Prostate gland (tissue), 2 donors: ENCODE measurements around the gene PRL. TPM values are rescaled to one million over a fixed set of nuclear protein-coding genes. Genes with fewer than 3 reads are reported as not detected.

ENCODE experiments used
- DNase-seq: peaks from one replicate; pipeline ENCODE4 v3.0.0-alpha.2; 2019; ENCODE audit warnings: low spot score
- H3K27ac ChIP-seq, 2 donors: fragments of 200-600 bp; sonication (generic); 2 replicates each; pipeline ENCODE4 v1.5.1; 2017 to 2019
- H3K27me3 ChIP-seq: fragments of 200-600 bp; sonication (generic); replicated peaks from 2 replicates; pipeline ENCODE4 v1.5.1; 2019; ENCODE audit not compliant: insufficient read depth
- H3K36me3 ChIP-seq, 2 donors: fragments of 200-600 bp; sonication (generic); 1 replicate in 1 of 2; 2 replicates in 1 of 2; pipeline versions ENCODE4 v1.5.1 to v1.8.1; 2017 to 2019
- H3K4me1 ChIP-seq: fragments of 200-600 bp; sonication (generic); replicated peaks from 2 replicates; pipeline ENCODE4 v1.5.1; 2019
- H3K4me3 ChIP-seq, 2 donors: fragments of 200-600 bp; sonication (generic); 2 replicates each; pipeline ENCODE4 v1.5.1; 2017 to 2019
- H3K9me3 ChIP-seq: fragments of 200-600 bp; sonication (generic); 2 replicates; pipeline ENCODE4 v1.5.1; 2017
- POLR2A ChIP-seq: fragments of 450-650 bp; IDR thresholded peaks from one replicate; pipeline ENCODE4 v1.6.1; 2016; ENCODE audit warnings: antibody characterized with exemption, mild to moderate bottlenecking
- POLR2AphosphoS5 ChIP-seq: sonication (generic); formaldehyde crosslinking; IDR thresholded peaks from one replicate; pipeline ENCODE4 v1.6.1; 2017; ENCODE audit warnings: antibody characterized with exemption
- WGBS: methylation state at CpG from one replicate; pipeline ENCODE4 v1.1.5; 2018; 5-methylcytosine and 5-hydroxymethylcytosine counted together
- intact Hi-C: fragments of 100-400 bp; cut with DNase I; formaldehyde crosslinking; loops from one replicate; pipeline ENCODE4 v1.14.2; 2022
- total RNA-seq, 2 donors: library from RNA; depleted of rRNA; stranded (reverse); fragments of >200 nt; gene quantifications; one replicate each; pipeline ENCODE4 v1.1.0, GENCODE V29; 2016
- TF ChIP-seq, protein P1 (sequence below), 4 experiments: fragments of 200-600 bp in 2 of 4; fragments of 450-650 bp in 2 of 4; sonication (generic) in 2 of 4; IDR thresholded peaks; 1 replicate in 3 of 4; 2 replicates in 1 of 4; pipeline ENCODE4 v1.5.1; 2016 to 2019; ENCODE audit warnings: antibody characterized with exemption in 4 of 4, mild to moderate bottlenecking in 2 of 4, moderate library complexity in 2 of 4

The PRL gene
- total RNA-seq, 2 donors from 2014 or later: not detected

DNA sequence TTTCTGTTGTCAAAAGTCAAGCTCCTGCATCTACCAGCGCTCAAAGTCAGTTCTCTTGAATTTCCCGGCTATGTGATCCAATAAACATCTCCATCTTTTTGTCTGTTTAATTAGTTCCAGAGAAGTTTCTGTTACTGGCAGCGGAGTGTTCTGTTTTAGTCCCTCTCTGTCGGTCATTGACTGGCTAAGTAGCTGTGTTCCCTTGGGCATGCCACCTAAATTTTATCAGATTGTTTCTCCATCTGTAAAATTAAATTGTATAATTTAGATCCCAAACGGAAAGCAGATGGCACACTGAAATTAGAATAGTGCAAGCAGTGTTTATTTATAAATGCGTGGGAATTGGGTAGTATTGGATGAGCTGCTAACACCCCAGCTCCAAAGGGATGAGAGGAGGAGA, 29.7 kb upstream of the PRL start:
- Histone ChIP-seq H3K9me3 (no peaks in the 10 kb centered on the region), H3K4me3 (no peak overlapping the region), H3K36me3 (no peaks in the 10 kb centered on the region), H3K27me3 (no peaks in the 10 kb centered on the region), H3K27ac (no peak overlapping the region), H3K4me1 (no peaks in the 10 kb centered on the region)
- 79% methylated on average over 6 of the region's 6 CpGs for whole genome bisulfite sequencing
- intact Hi-C loops: no loop called here
- no peak for DNase-seq
- TF ChIP-seq, protein P1, sequence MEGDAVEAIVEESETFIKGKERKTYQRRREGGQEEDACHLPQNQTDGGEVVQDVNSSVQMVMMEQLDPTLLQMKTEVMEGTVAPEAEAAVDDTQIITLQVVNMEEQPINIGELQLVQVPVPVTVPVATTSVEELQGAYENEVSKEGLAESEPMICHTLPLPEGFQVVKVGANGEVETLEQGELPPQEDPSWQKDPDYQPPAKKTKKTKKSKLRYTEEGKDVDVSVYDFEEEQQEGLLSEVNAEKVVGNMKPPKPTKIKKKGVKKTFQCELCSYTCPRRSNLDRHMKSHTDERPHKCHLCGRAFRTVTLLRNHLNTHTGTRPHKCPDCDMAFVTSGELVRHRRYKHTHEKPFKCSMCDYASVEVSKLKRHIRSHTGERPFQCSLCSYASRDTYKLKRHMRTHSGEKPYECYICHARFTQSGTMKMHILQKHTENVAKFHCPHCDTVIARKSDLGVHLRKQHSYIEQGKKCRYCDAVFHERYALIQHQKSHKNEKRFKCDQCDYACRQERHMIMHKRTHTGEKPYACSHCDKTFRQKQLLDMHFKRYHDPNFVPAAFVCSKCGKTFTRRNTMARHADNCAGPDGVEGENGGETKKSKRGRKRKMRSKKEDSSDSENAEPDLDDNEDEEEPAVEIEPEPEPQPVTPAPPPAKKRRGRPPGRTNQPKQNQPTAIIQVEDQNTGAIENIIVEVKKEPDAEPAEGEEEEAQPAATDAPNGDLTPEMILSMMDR (IDR thresholded peaks at IDR 0.05): no peak
- TF ChIP-seq POLR2A: no peak
- no peak for TF ChIP-seq POLR2AphosphoS5

- TF ChIP-seq, protein P1 (IDR thresholded peaks at IDR 0.05): no peak
- TF ChIP-seq POLR2AphosphoS5 (no peak), POLR2A (no peak)
- Histone ChIP-seq H3K4me3 (no peak overlapping the region), H3K4me1 (no peaks in the 10 kb centered on the region), H3K27ac (no peak overlapping the region), H3K9me3 (no peaks in the 10 kb centered on the region), H3K36me3 (no peaks in the 10 kb centered on the region), H3K27me3 (no peaks in the 10 kb centered on the region)
- no peak for DNase-seq
- intact Hi-C loops: no loop called here
Measured at GRCh38 chr6:22325481-22325880, 28.6 kb upstream of the PRL start.

DNA sequence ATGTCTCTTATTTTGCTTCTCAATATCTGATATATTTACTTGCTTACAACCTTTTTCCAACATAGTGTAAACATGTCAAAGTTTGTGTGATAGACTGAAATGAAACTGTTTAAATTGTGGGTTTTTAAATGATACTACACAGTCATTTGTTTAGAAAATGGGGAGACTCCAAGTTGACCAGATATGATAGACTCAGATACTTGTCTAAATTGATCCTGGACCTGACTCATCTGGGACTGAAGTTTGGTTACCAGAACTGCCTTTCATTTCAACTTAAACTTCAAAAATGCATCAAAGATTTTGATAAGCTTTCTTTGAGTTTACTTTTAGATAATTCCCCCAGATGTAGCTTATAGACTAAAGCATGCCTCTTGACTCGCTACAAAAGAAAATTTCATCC, 27.0 kb upstream of the PRL start:
- 91% methylated on average over 1 of the region's 1 CpG for WGBS
- intact Hi-C loops: no loop called here
- no peak for DNase-seq
- no peaks in the 10 kb centered on the region for H3K4me1 ChIP-seq
- no peaks in the 10 kb centered on the region for H3K36me3 ChIP-seq
- no peak overlapping the region for H3K27ac ChIP-seq
- H3K4me3 ChIP-seq: no peak overlapping the region
- H3K27me3 ChIP-seq: no peaks in the 10 kb centered on the region
- H3K9me3 ChIP-seq: no peaks in the 10 kb centered on the region
- TF ChIP-seq POLR2A: no peak
- no peak for TF ChIP-seq POLR2AphosphoS5
- TF ChIP-seq, protein P1 (IDR thresholded peaks at IDR 0.05): no peak

GRCh38 chr6:22322103-22323030, 25.5 kb upstream of the PRL start:
- no peaks in the 10 kb centered on the region for H3K36me3 ChIP-seq
- no peak overlapping the region for H3K4me3 ChIP-seq
- intact Hi-C loops: no loop called here
- H3K27ac ChIP-seq: no peak overlapping the region
- H3K27me3 ChIP-seq: no peaks in the 10 kb centered on the region
- no peak for DNase-seq
- H3K9me3 ChIP-seq: no peaks in the 10 kb centered on the region
- WGBS: 68% methylated on average over 7 of the region's 7 CpGs
- TF ChIP-seq, protein P1 (IDR thresholded peaks at IDR 0.05): no peak
- TF ChIP-seq POLR2AphosphoS5 (no peak), POLR2A (no peak)
- H3K4me1 ChIP-seq: no peaks in the 10 kb centered on the region

DNA sequence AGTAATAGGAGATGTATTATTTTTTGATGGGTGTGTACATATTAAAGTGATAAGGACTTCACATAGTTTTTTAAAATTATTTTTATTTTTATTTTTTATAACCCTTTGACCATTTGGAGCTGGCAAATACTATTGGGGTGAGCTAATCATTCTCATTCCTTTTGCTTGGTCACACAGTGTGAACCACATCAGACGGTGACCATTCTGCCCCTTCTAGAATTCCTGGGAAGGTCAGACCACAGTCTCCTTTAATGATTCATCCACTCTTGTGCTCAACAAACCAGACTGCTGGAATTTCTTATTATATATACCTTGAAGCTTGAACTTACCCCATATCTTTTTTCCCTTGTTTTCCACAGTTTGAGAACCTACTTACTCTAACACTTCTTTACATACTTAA, 23.9 kb upstream of the PRL start:
- Histone ChIP-seq H3K4me1 (no peaks in the 10 kb centered on the region), H3K9me3 (no peaks in the 10 kb centered on the region), H3K36me3 (no peaks in the 10 kb centered on the region), H3K27ac (no peak overlapping the region), H3K4me3 (no peak overlapping the region), H3K27me3 (no peaks in the 10 kb centered on the region)
- intact Hi-C loops: no loop called here
- TF ChIP-seq POLR2AphosphoS5: no peak
- TF ChIP-seq, protein P1 (IDR thresholded peaks at IDR 0.05): no peak
- TF ChIP-seq POLR2A: no peak
- 86% methylated on average over 1 of the region's 1 CpG for WGBS
- no peak for DNase-seq
